NCI-H146 treated with DMSO at 0.1 percent for 48 hours (cell line): Measurements from ENCODE around the gene CTNNA1.

Source experiments
- DNase-seq: peaks from one replicate; lab custom pipeline; 2025; ENCODE audit not compliant: unreplicated experiment; lab: John Stamatoyannopoulos, UW

The CTNNA1 gene

DNA sequence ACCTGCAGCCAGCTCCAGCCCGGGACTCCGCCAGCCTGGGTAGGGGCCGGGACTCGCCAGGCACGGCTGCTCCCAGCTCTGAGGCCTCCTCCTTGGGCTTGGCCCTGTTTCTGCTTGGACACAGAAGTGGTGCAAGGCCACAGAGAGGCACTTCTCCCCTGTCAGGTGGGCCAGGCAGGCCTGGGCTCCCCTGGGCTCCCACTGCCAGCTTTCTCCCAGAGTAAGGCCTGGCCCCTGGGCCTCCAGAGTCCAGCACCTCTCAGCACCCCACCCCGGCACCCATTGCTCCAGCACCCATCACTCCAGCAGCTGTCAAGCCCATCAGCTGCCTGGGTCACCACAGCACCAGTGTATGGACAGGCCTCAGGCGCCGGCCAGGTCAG is 193.0 kb downstream of the CTNNA1 start:
- no peak for DNase-seq

GRCh38 chr5:138946831-138947560 is 193.8 kb downstream of the CTNNA1 start:
- DNase-seq = no peak

- no peak for DNase-seq
Observed at GRCh38 chr5:138947780-138948179, 194.6 kb downstream of the CTNNA1 start.

DNA sequence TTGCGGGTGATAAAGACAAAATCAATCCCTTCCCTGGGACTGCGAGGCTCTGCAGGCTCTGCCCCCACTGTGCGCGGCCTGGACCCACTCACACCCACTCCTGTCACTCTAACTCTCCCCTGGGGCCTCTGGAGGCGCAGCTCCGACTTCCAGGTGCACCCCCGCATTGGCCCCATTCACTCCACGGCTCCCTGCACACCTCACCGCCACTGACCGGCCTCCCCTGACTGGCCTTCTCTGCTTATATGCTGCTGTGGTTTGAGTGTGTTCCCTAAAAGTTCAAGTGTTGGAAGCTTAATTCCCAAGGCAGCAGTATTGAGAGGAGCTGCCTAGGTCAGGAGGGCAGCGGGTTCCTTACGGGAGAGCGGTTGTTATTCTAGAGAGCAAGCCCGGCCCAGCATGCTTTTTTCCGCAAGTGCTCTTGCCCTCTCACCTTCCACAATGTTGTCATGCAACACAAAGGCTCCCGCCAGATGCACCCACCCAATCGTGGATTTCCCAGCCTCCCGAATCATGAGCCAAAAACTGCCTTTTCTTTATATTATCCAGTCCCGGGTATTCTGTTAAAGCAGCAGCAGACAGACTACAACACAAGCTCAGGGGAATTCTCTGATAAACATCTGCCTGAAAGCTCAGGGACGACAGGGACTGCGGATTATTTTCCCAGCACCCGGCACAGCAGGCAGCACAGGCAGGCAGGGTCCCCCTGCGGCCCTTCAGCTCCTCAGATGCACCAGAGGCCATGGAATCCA is 195.4 kb downstream of the CTNNA1 start:
- DNase-seq = no peak

GRCh38 chr5:138949223-138949574 is 196.0 kb downstream of the CTNNA1 start:
- no peak for DNase-seq

GRCh38 chr5:138949988-138950387 is 196.8 kb downstream of the CTNNA1 start:
- no peak for DNase-seq

- no peak for DNase-seq
Observed at GRCh38 chr5:138950421-138951031, 197.3 kb downstream of the CTNNA1 start.

DNA sequence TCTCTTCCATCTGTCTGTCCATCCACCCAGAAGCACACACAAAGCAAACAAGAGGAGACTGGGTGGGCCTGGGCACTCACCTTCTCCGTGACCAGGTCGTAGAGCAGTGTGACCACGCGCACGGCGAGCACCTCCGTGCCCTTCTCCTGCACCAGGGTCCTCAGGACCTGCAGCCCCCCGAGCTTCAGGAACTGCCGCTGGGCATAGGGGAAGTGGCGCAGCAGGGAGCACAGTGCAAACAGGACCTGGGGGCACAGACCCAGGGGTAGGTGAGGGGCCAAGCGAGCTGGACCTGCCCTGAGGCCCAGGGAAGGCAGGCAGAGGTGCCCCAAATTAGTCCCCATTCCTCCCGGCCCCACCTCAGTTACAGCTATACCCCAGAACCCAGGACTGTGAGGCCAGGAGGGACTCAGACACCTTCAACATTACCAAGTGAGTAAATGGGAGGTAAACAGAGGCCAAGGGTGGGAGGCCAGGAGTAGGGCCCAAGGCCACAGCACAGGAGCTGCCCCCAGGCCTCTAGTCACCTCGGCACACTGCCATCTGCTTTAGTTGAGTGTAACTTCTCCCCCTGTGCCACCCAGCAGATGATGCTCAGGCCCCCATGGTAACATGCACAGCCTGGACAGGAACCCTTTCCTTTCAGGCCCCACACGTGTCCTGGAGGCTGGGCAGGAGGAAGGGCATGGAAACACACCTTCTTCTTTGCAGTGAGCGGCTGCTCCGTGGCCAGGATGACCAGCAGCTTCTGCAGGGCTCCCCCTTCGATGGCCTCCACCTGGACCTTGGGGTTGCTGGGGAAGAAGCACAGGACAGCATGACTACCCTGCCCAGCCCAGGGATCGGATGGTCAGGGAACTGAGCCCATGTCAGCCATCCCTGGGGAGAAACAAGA is 198.1 kb downstream of the CTNNA1 start:
- no peak for DNase-seq

DNA sequence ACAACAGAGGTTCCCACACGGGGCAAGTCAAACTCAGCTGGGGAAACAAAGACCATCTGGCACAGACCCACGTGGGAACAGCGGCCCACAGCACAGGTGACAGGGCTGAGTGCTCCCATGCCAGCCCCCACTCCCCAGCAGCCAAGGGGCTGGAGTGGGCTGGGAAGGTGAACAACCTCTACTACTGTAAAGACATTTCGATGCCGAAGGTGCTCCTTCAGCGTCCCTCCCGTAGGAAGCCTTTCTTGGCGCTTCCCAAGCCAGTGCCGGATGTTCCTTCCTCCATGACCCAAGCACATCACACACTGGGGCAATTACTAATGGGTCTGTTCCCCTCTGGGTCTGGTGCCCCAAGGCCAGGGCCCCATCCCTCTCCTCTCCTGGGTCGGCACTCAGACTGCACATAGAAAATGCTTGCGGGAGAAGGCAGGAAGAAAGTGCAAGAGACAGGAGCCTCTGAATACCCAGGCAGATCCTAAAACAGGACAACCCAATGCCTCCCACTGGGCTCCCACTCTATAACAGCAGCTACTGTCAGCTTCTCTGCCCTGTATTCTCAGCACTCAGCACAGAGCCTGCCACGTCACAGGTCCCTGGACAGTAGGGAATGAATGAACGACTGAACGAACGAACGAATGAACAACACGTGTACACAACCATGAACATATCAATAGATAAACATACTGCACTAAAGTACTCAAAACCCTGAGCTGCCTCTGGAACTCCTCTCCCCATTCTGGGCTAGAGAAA is 198.9 kb downstream of the CTNNA1 start:
- DNase-seq = no peak

DNA sequence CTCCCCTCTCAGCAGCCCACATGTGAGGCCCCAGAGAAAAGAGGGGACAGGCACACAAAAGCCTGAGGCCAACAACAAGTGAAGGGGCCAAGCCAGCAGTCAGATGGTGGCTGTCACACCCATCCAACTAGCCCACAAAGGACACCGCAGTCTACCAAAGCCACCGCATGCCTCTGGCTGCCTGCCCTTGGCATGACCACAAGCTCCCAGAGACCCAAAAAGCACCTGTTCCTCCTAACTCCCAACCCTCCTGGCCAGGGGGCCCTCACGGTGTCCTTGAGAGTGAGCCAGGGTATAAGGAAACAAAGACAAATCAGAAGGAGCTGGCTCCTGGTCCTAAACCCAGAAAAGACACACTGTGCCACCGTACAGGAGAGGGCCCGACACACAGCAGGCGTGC is 199.7 kb downstream of the CTNNA1 start:
- no peak for DNase-seq

DNA sequence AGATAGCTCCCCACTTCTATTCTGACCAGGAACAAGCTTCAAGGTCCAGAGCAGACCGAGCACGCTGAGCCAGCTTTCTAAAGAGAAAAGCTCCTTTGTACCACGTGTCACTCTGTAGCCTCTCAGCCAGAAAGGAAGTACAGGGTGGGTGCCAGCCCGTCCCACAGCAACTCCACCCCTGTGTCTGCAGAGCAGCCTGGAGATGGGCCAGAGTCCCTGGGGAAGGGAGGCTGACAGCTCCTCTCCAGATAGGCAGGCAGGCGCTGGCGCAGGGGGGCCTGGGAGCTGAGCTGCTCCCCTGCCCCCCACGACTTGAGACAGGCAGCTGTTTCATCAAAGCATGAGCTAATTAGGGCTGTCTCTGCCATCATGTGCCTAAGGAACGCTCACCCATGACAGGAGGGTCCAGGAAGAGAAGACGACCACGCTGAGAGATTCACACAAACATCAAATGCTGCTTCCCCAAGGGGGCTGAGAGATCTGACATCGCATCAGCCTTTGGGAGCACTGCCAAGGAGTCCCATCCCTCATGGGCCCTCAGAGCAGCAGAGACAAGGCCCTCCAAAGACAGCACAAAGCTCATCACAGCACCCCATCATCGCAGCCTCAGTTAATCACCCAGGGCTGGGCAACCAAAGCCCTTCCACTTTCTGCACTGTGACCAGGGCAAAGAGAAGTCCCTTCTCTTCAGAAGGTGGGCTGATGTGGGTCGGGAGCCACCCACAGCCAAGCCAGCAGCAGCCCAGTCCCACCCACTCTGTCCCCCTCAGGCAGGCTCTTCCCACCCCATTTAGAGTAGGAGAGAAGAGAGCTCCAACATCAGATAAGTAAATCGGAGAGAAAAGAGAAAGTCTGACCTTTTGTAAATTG is 200.4 kb downstream of the CTNNA1 start:
- DNase-seq = peak; percentile 10

DNA sequence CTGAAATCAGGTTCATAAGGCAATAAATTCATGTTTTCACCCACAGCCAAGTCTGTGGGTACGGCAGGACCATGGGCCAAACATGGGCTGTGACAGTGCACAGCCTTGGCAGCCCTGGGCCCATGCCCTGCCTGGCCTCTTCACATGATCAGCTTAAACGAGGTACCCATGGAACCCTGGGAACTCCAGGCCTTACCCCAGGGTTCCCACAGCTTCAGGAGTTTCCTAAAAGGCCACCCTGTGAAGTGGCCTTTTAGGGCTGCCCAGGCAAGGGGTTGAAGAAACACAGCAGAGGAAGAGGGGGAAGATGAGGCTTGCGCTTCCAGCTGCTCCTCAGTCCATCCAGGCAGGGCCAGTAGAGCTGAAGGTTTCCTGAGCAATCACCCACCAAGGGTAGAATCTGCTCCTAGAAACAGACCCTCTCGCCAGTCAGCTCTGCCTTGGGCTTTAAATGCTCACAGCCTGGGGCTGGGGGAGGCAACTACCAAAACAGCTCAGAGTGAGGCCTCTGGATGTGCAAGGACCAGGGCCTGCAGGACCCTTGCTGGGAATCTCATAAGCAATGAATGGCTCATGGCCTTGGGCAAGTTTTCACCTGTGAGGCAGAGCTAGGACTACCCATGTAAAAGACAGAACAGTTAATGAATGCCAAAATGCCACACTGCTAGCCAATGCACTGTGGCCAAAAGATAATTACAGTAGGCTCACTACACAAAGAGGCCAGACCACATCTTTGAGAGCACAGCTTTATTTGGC is 201.2 kb downstream of the CTNNA1 start:
- DNase-seq = no peak

- DNase-seq = peak; percentile 82
Observed at GRCh38 chr5:138955013-138955660, 201.9 kb downstream of the CTNNA1 start.

DNA sequence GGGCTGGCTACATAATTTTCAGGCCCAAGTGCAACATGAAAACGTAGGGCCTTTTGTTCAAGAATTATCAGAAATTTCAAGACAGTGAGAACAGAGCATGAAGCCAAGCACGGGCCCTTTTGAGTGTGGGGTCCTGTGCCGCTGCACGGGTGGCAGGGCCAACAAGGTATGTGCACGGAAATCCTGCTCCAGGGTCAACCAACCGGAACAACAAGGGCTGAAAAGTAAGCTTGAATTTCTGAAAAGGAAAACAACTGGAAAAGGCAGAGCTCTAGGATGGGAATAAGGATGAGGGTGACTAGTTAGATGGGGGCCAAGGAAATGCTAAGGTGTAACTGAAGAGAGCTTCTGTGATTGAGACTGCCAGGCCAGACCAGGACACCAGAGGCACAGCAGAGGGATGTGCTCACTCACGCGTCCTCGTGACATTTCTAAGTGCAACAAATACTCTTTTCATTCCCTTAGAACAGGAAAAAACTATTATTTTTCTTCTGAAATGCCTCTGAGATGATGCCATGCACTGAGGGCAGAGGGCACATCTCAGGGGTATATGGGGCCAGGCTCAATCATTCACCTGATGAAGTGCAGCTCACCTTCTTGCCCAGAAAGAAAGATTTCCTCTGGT is 202.6 kb downstream of the CTNNA1 start:
- DNase-seq = no peak

GRCh38 chr5:138956801-138957200 is 203.6 kb downstream of the CTNNA1 start:
- DNase-seq = no peak

GRCh38 chr5:138960145-138960692 is 207.0 kb downstream of the CTNNA1 start:
- no peak for DNase-seq

DNA sequence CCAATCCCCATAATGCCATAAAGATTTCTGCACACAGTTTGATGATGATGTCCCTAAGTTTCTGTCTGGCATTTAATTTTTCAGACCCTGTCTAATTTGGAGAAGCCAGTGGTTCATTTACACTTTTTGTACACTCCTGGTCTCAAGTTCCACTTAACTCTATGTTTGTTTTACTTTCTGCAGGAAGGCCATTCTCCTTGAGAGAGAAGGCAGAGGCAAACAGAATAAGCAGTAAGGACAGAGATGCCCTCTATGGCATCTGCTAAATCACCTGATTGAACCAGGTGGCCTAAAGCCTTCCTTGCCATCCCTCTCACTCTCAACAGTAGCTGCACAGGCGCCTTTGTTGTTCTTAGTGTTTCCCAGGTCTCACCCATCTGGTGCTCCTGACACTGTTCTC is 208.0 kb downstream of the CTNNA1 start:
- DNase-seq = no peak

DNA sequence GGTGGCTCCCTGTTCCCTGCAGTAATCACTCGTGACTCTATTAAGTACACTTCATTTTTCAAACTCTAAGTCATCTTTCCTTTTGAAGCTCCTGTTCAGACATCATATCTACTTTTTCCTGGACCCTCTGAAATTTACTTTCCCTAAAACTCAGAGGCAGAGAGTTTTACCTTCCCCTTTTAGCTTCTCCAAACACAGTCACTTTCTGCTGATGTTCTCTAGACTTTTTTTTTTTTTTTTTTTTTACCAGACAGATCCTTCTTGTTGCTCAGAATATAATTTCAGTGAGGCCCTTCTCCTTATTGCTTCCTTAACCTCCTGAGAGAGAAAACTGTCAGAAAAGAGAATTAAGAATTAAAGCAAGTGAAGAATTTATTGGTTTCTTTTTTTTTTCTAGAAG is 208.5 kb downstream of the CTNNA1 start:
- DNase-seq = no peak
